Endothelial cell (in vitro differentiated cells): ENCODE data around the gene ZNF841. TPM values are rescaled to one million over a fixed set of nuclear protein-coding genes. Genes with fewer than 3 reads are reported as not detected.

ENCODE experiments used
- DNase-seq: peaks from one replicate; pipeline ENCODE4 v3.0.0; 2021; ENCODE audit warnings: low spot score
- H3K27ac Mint-ChIP-seq: one replicate; pipeline ENCODE4 v1.8.0; 2021; ENCODE audit warnings: mixed read lengths, inconsistent platforms; ENCODE audit not compliant: unreplicated experiment
- H3K27me3 Mint-ChIP-seq: one replicate; pipeline ENCODE4 v1.8.0; 2021; ENCODE audit warnings: mild to moderate bottlenecking, moderate library complexity, mixed read lengths, inconsistent platforms; ENCODE audit not compliant: unreplicated experiment
- H3K36me3 Mint-ChIP-seq: one replicate; pipeline ENCODE4 v1.8.0; 2021; ENCODE audit warnings: mild to moderate bottlenecking, low read depth, mixed read lengths, inconsistent platforms; ENCODE audit not compliant: unreplicated experiment
- H3K4me1 Mint-ChIP-seq: one replicate; pipeline ENCODE4 v1.8.0; 2021; ENCODE audit warnings: mild to moderate bottlenecking, mixed read lengths, inconsistent platforms; ENCODE audit not compliant: unreplicated experiment
- H3K4me3 Mint-ChIP-seq: one replicate; pipeline ENCODE4 v1.8.0; 2021; ENCODE audit warnings: mild to moderate bottlenecking, mixed read lengths, inconsistent platforms; ENCODE audit not compliant: unreplicated experiment
- H3K9me3 Mint-ChIP-seq: one replicate; pipeline ENCODE4 v1.8.0; 2021; ENCODE audit warnings: mixed read lengths, inconsistent platforms; ENCODE audit not compliant: unreplicated experiment
- CTCF ChIP-seq: fragments of 200-600 bp; sonication (generic); IDR thresholded peaks from one replicate; pipeline ENCODE4 v1.5.0; 2021; ENCODE audit warnings: antibody characterized with exemption; ENCODE audit not compliant: unreplicated experiment
- long read RNA-seq: library from polyadenylated mRNA; unstranded; transcript quantifications from one replicate; pipeline ENCODE4 v2.0.0, GENCODE V29; 2020; ENCODE audit not compliant: unreplicated experiment
- total RNA-seq: library from RNA; stranded (reverse); fragmentation: NEBNext Ultra II Directional; extraction: Animal tissue kit (Norgen Biotek cat#: 25700); gene quantifications from one replicate; pipeline ENCODE4 v1.2.1, GENCODE V29; 2021; ENCODE audit not compliant: unreplicated experiment

The ZNF841 gene
- total RNA-seq = 16.3 TPM
- long read RNA-seq, partial matches to known transcripts = 0 of 2 reads
- long read RNA-seq, other reads (novel, unspliced or antisense) = 2 of 2 reads

DNA sequence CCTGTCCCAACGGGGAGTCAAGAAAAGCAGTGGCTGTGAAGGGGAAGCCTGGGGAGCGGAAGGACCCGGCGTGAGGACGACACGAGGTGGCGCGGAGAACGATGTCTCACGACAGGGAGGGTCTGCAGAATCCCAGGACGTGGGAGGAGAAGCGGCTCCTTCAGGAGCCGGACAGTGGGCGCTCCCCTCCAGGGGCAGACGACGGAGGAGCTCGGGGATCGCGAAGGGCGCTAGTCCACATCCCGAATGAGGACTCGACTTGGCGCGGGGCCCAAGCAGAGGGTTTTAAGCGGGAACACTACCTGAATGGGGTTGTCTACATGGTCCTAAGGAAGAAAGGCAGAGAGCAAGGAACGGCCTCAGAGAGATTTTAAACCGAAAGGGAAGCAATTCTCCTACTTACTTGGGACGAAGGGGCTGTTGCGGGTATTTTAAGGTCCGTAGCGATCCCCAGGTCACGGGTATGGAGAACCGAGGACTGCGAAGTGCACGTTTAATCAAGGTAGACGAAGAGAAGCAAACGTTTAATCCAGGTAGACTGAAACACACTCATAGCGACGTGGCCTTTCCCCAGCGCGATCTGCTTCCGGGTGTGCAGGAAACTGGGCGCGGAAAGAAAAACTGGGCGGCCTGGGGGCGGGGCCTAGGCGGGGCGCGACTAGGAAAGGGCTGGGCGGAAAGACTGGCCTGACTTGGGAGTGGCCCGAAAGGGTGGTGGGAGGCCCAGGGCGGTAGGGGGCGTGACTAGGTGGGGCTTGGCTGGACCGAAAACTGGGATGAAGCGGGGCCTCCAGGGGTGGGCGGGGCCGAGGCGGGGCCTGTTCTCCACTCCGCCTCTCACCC, at the start of gene ZNF841:
Gene ZNF841, minus strand, starts transcription at position 594 of the 843 bp plus-strand sequence. CDS start 10,964 bp downstream, outside the sequence.
- H3K36me3 Mint-ChIP-seq = peaks cover 40% of the 10 kb centered on the region

DNA sequence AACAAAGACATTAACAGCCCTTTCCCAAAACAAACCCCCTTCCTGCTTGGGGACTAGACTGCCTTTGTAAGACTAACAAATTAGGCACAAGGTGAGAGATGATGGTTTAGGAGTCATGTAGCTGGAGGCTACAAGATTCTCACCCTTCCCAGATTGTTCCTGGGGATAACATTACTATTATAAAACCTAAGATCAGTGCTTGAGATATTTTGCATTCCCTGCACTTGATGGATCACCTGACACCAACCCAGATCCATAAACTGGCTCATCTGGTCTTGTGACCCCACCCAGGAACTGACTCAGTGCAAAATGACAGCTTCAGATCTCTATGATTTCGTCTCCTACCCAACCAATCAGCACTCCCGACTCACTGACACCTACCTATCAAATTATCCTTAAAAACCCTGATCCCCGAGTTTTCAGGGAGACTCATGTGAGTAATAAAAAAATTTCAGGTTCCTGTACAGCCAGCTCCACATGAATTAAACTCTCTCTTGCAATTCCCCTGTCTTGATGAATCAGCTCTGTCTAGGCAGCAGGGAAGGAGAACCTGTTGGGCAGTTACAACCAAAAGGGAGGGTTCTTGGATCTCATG, 46.5 kb upstream of the ZNF841 start:
- Mint-ChIP-seq H3K27me3 (peaks cover 16% of the 10 kb centered on the region), H3K36me3 (peaks cover 45% of the 10 kb centered on the region), H3K9me3 (peaks cover 4% of the 10 kb centered on the region), H3K4me1 (peaks cover 12% of the 10 kb centered on the region), H3K4me3 (no peak overlapping the region), H3K27ac (no peak overlapping the region)
- no peak for DNase-seq
- TF ChIP-seq CTCF = no peak

More for the DNA sequence above, at the start of gene ZNF841:
- Mint-ChIP-seq H3K4me1 (peaks cover 15% of the 10 kb centered on the region), H3K4me3 (peak within 1 kb of the TSS; percentile 96), H3K27me3 (peaks cover 7% of the 10 kb centered on the region), H3K9me3 (peaks cover 13% of the 10 kb centered on the region), H3K27ac (peak within 1 kb of the TSS; percentile 86)
- DNase-seq = peak; percentile 84
- no peak for TF ChIP-seq CTCF

- TF ChIP-seq CTCF = no peak
- no peak overlapping the region for H3K27ac Mint-ChIP-seq
- peaks cover 4% of the 10 kb centered on the region for H3K9me3 Mint-ChIP-seq
- peaks cover 16% of the 10 kb centered on the region for H3K27me3 Mint-ChIP-seq
- H3K4me1 Mint-ChIP-seq = peaks cover 12% of the 10 kb centered on the region
- H3K4me3 Mint-ChIP-seq = no peak overlapping the region
- DNase-seq = no peak
- H3K36me3 Mint-ChIP-seq = peaks cover 46% of the 10 kb centered on the region
Measured at GRCh38 chr19:52141203-52141602, 45.6 kb upstream of the ZNF841 start.

DNA sequence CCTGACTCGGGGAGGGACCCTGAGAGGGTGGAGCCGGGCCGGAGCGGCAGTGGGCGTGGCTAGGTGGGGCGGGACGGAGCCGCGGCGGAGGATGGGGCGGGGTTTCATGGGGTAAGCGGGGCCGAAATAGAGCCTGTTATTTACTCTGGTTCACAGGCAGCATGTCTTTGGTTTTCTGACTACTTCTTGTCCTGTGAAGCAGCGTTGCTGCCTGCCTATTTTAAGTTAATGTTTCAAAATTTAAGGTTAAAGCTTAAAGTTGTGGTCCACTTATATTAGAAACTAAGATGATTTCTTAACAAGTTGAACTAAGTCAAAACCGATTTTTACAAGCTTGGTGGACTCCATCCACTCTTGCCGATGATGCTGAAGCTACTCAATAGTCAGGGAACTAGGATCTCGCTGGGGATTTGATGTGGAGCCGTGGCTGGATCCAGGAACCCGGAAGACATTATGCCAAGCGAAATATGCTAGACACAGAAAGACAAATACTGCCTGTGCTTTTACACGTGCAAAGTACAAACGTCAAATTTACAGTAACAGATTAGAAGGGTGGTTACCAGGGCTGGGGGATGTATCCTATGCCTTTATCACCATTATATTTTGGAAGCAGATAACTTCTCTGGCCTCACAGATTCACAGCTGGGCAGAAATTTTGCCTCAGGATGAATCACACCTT, 44.6 kb upstream of the ZNF841 start:
- H3K4me3 Mint-ChIP-seq = peak overlapping the region; percentile 99
- no peak for DNase-seq
- peaks cover 48% of the 10 kb centered on the region for H3K36me3 Mint-ChIP-seq
- TF ChIP-seq CTCF = no peak
- peaks cover 12% of the 10 kb centered on the region for H3K4me1 Mint-ChIP-seq
- H3K27me3 Mint-ChIP-seq = peaks cover 18% of the 10 kb centered on the region
- H3K27ac Mint-ChIP-seq = peak overlapping the region; percentile 64
- H3K9me3 Mint-ChIP-seq = peaks cover 4% of the 10 kb centered on the region
